GM21529 (cell line): ENCODE data around the gene EEF1G.
A peak's percentile ranks its signal among the peaks of the same experiment; 100 is the strongest.
"Not testable (repeated sequence)": the region's sequence is repeated elsewhere in the genome, so short reads cannot be mapped to it uniquely, and the experiment has no call there.

Source experiments
- ATAC-seq: cut with Tn5 transposase; IDR thresholded peaks from one replicate; pipeline ENCODE4 v1.9.1; 2021; ENCODE audit not compliant: unreplicated experiment

EEF1G gene

DNA sequence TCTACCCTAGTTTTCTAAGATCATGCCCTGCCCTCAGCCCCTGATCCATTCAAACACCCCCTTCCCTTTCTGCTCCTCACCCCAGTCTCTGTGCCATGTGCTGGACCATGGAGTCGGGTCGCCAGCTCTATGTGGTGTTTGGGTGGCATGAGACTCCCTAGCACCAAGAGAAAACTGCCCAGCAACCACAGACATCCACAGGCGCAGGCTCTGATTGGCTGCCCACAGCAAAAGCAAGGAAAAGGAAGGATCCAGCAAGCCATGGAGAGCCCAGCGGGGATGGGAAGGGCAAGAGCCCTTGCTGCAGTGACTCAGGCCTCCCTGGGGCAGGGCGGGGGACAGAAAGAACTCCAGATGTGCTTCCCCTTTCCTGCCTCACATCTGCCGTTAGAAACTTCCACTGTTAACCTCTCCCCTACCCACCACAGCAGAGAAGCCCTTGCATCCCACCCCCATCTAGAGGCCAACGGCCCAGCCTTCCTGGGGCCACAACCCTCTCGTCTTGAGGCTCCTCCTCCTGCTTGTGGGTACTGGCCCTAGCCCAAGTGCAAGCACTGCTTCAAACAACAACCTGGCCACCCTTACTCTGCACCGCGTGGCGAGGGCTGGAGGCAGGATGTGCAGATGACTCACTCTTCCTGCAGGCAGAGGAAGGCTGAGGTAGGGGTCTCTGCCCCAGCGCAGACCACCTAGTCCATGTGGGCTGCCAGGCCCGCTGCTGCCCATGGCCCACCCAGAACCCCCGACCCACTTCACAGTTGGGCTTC is 17.4 kb downstream of the EEF1G start:
- ATAC-seq = peak; percentile 36

DNA sequence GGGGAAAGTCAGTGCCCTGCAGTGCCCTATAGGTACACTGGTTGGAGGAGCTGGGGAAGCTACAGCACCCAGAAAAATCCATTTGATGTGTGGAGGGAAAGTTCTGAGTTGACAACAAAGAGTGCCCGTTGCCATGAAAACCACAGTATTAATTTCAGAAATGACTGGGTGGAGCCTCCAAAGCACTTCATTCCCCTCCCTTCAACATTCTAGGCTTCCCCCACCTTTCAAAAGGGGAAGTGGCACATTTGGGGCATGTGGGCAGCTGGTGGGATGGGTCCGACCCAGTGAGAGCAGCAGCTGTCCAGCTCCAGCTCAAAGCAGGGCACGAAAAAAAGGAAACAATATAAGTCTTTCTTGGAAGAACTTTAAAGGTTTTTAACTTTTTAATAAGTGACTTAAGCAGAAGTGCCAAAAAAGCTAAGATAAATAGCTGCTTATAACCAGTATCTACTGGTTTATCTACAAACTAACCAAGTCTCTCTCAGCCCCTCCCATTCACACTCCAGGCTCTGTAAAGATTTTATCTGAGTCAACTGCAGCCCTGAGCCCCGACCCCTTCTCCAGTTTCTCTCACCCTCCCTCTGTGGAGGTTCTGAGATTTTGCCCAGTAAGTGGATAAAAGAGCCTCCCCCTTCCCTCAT is 18.1 kb downstream of the EEF1G start:
- ATAC-seq = peak; percentile 32

DNA sequence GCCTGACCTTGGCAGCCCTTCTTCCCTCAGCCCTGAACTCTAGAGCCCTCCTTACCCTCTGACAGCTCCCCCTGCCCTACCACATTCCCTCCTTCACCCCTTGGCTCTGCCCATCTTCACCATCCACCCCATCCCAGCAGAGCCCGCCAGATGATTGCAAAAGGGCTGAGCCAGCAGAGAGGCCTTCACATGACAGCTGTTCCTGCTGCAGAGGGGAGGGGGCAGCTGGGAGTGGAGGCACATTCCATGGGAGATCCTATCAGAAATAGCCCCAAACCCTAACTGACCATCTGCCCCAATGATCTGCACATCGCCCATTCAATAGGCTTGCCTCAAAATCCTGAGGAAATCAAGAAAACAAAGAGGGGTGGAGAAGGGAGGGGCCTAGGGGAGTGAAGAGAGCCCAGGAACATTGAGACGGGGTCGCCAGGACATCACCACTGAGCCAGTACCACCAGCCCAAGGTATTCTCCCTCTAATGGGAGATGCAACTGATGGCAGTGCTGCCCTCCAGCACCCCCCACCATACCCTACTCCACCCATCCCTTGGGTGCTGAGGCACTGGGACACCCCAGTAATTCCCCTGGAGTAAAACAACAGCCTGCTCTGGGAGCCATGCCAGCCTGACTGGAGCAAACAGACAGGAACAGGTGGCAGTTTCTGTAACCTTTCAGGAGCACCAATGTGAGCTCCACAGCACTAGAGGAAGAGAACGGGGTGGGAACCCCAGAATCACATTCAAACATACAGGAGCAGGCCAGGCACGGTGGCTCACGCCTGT is 19.1 kb downstream of the EEF1G start:
- ATAC-seq = no peak

DNA sequence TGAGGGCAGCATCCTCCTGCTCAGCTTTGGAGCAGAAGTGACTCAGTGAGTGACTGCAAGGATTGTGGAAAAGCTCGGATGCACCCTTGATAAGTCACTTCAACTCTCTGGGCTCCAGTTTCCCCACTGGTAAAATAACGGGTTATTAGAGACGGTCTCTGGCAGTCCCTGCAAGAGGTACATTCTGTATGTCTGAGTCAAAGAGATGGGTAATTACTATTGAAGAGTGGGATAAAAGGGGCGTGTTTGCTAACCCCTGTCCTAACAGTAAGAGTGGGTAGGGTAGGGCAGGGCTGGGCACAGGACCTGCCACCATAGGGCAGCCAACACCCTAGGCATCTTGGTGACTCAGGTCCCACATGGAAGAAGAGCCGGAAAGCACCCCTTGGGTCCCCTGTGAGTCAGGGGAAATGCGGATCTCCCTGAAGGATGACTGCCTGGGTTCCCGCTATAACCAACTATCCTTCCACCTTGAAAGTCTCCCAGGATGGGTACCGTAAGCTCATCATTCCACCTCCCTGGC is 19.8 kb downstream of the EEF1G start:
- ATAC-seq = no peak

DNA sequence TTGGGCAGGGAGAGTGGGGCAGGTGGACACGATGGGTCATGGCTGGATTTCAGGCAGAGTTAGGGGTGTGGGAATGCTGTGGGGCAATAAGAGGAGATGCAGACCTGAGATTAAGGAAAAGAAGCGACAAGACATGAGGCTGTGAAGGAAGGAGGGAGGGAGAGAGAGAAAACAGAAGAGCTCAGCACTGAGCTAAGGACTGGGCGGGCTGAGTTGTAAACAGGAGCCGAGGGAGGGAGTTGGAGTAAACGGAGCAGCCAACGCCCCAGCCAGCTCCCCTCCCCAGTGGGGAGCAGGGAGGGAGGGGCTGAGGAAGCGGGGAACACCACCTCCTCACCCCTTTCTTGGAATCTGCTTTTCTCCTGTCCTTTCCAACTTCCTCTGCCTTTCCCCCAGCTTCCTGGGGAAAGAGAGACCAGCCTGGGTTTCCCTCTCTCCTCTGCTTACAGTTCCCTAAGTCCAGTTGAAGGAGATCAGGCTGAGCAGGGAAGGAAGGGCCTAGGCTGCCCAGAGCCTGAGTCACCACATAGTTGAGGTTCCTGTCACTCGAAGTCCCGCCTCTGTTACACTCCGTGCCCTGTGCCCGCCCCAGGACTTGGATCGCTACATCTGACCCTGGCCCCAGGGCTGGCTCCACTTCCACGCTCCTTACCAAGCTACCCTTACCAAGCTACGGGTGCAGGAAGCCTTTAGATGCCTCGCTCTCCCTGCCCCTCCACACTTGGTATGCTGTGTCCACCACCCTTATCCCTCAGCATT is 20.4 kb downstream of the EEF1G start:
- ATAC-seq = no peak

DNA sequence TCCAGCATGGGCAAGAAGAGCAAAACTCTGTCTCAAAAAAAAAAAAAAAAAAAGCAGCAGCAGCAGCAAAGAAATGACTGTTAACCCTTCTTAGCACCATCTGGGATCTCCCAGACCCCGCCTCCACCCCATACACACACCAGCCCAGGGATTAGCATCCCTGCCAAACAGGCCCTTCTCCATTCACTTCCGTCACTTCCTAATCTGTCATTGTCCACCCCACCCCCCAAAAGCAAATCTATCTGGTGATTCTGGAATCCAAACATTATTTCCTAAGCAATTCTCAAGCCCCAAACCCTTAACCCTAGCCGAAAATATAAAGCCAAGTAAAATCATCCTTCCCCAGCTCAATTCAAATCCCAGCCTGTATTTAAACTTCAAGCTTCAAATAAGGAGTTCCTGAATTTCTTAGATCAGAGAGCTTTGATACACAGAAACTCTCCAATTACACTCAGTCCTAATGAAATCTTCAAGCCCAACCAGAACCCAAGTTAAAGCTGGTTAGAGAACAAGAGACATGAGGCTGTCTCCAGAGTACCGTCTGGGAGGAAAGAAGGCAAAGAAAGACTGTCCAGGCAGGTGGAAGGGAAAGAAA is 21.1 kb downstream of the EEF1G start:
- ATAC-seq = no peak

DNA sequence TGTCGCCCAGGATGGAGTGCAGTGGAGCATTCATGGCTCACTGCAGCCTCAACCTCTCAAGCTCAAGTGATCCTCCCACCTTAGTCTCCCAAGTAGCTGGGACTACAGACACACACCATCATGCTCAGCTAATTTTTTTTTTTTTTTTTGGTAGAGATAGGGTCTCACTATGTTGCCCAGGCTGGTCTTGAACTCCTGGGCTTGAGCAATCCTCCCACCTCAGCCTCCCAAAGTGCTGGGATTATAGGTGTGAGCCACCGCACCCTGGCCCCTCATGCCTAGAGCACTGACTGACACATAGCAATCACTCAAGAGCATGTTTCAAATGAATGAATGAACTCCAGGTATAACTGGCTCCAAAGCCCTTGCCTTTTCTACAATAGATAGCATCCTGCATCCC is 23.2 kb downstream of the EEF1G start:
- ATAC-seq = not testable (repeated sequence)

DNA sequence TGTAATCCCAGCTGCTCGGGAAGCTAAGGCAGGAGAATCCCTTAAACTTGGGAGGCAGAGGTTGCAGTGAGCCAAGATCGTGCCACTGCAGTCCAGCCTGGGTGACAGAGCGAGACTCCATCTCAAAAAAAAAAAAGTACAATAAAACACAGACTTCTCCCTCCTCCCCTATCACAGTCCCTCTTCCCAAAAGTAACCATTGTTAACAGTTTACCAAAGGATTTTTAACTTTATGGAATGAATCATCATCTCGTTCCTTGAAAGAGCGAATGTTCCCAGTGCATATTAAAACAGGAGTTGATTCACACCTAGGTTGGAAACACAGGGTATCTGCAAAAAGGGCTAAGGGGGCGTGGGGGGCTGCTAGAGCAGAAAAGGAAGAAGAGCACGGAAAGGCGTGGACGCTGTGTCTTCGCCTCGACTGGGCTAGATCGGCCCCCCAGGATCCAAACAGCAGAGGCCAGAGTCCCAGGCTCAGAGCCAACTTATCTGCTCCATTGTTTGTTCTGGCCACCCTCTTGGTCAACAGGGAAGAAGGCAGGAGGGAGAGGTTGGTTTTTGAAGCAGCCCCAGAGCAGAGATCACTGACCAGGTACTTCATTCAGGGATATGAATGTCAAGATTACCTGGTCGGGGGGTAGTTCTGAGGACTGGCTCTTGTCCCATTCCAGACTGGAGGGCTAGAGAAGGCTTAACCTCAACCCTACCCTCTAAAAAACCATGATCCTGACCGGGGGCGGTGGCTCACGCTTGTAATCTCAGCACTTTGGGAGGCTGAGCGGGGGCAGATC is 25.0 kb downstream of the EEF1G start:
- ATAC-seq = no peak

DNA sequence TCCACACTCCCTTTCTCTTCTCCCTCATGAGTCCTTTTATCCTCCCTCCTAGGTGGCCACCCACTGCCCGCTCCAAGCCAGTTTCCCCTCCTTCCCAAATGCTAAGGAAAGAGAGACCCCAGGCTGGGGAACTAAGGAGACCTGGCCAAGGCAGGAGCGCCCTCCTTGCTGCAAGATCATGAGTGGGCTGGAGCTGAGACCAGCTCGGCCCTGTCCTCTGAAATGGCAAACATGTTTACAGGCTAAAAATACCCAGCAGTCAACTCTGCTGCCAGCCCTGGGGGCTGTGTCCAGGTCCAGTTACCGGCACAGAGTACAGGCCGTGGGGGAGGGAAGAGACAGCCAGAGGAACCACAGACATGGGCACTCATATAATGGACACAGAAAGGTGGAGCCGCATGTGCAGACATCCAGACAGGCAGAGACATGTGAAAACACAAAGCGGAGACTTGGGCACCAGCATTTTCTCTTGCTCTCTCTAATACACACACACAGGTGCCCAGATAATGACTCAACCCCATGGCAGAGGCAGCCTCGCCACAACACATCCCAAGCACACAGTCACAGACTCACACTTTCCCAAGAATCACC is 25.9 kb downstream of the EEF1G start:
- no peak for ATAC-seq

DNA sequence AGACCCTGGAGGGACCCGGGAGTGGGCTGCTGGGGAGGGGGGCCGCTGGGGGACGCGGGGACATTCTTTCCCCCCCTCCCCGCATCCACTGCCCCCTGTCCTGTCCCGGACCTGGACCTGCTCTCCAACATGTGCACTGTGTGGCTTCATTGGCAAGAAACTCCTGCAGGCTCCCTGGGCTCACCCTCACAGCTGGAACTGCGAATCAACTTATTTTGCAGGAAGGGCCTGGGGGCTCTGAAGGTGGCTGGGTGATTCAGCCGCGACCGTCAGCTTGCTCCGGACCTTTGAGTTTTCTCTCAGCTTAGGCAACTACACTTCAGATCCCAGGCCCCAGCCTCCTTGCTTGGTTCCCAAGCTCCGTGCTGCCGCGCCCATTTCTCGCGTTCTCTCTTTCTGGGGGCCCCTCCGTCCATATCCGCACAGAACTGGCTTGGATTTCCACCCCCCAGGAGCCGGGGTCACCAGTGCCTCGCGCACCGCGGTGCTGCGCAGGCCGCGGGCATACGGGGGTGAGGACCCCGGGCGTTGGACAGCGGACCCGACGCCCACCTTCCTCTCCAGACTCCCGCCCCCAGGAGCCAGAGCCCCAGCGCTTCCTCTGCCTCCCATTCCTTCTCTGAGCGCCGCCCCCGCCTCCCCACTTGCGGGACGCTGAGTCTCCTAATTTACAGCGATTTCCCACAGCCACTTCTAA is 26.6 kb downstream of the EEF1G start:
- ATAC-seq = no peak

DNA sequence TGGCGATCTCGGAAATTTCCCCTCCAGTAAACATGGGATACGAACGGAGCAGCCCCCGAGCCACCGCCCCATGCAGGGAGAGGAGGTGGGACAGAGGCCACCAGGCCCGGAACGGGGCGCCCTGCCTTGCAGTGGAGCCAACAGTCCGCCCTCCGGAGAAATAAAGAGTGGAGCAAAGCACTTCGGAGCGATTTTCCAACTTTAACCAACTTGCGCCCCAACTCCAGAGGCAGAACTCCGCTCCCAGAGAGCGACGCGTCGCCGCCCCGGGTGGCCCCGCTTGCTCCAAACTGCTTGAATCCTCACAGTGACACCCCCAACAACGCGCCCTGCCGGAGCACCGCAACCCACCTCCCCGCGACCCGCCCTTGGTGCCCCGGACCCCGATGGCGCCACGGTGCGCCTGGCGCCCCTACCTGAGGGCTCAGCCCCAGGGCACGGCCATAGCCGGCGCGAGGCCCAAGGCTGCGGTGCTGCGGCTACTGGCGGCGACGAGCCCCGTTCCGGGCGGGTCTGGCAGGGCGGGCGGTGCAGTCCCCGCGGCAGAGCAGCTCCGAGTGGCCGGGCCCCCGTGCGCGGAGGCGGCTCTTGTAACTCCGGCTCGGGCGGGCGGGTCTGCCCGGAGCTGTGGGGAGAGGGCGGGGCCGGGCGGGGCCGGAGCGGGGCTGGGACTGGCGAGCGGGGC is 27.3 kb downstream of the EEF1G start, which contains the start of gene AHNAK:
Gene AHNAK (minus strand): TSS at position 563 of the 685 bp plus-strand sequence. CDS start 10,708 bp downstream, outside the sequence.
- no peak for ATAC-seq

DNA sequence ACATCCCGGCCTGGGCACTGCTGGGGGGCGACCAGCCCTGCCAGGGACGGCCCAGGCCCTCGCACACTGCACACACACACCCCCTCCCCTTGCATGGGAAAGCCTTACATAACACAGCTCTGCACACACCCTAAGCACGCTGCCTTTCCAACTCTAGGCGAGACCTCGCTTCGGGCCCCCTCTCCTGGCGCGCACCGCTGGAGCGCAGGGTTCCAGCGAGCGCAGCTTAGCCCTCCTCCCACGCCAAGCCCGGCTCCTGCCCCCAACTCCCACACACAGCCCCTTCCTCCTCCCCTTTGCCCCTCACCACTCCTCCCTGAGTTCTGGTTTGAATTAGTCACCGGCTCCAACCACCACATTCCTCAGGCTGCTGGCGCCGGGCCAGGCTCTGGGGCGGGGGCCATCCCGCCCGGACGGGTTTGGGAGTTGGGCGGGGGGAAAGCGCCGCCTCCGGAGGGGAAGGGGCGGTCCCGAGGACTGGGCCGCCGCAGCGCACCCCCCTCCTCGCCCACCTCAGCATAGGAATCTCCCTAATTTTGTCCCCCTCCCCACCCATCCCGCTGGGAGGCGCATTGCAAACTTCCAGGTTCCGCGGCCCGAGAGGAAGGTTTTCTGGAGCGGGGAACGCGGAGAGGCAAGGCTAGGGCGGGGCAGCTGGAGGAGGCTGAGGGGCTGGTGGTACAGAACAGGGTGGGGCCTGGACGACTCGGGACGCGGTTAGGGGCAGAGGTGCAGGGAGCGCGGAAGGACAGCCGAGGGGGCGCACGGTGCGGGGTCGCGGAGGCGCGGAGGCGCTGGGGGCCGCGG is 28.1 kb downstream of the EEF1G start:
- no peak for ATAC-seq

DNA sequence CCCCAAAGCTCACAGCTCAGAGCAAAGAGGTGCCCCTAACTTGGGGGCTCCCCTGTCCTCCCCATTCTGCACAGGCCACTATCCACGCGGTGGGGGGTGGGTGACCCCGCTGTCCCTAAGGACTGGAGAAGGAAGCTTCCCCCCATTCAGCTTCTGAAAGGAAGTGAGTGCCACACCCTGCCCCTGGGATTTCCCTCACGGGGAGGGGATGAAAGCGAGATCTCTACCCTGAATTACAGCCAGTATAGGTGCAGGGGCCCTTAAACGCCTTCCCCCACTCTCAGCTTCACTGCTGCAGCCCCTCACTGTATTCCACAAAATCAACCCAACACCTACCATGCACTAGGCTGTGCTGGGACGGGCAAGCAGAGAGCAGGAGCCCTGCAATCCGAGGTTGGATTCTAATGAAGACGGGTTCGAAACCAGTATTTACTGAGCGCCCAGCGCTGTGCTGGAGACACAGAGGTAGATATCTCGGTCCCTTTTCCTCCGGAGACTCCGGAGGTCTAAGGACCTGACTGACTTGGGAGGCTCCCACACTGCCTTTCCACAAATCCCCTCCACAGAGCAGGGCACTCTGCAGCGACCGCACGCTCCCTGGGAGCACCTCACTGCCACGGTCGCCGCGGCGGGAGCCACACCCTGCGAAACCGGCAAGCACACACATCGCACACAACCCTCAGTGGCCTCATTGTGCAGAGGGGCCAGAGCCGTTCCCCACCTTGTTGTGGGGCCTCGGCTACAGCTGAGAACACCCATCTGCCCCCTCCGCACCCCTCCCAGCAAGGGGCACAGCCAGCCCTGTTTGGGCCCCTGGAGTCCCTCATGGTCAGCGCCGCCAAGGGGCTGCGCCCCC is 28.9 kb downstream of the EEF1G start:
- no peak for ATAC-seq

DNA sequence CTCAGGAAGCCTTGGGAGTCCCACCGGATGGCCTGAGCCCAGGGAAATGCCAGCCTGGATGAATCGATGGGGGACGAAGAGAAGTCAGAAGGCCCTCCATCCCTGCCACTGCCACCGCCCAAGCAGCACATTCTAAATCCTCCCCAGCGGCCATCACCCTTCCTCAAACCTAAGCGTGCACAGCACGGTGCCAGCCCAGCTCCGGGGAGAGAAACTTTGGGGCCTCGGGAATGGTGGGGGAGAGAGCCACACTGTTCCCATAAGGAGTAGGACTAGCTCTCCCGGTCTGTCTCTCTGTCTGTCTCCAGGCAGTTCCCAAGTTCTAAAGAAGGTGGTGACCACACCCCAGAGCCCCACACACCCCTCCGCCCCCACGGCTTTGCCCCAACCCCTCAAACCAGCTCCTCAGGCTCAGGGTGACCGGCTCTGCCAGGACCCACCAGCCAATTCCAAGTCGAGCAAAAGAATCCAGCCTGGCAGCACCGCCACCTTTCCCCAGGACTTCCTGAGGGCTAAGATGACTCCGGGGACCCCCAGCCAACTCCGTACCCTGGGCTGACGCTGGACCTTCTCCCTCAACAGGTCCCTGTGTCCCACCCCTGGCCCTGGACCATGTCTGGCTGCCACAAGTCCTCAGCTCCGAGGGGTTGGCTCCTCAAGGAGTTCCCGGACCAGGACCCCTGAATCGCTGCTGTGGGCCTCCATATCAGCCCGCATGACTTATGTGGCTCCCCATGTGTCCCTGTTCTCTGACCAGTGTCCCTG is 29.8 kb downstream of the EEF1G start:
- no peak for ATAC-seq

DNA sequence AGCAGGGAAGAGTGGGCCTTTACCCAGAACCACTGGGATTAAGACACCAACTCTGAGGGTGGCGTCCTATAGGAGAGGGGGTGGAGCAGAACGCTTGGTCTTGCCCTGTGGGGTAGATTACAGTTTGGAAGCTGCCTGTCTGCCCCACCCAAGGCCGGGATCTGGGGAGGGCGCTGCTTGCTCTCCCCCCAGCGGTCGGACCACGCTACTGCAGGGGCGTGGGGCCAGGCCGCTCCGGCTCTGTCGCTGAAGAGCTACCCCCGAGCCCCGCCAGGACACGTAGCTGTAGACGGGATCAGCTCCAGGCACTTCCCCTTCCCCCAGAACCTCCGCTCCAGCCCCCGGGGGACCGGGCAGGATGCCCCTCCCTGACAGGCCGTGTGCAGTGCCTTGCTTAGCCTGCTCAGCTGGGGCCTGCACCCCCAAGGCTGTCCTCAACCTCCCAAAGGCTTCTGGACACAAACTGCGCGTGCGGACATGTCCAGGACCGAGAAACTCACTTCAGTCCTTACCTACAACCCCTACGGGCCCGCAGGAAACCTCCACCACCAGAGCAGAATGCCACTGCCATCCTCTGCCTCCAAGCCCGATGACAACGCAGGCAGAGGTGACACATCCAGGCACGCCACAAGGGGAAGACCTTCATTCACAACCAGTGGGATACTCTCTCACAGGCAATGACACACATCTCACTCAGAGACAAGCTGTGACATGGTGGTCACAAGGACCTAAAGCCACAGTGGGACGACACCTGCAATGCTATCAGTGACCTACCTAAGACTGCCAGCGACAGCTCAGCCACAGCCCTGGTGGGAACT is 30.7 kb downstream of the EEF1G start:
- ATAC-seq = no peak
